ENCODE results near the gene PARP16. TPM values are rescaled to one million over a fixed set of nuclear protein-coding genes. Genes with fewer than 3 reads are reported as not detected.

PARP16 gene
- total RNA-seq, 1 donor from 2014 or later, result 3.4 TPM

DNA sequence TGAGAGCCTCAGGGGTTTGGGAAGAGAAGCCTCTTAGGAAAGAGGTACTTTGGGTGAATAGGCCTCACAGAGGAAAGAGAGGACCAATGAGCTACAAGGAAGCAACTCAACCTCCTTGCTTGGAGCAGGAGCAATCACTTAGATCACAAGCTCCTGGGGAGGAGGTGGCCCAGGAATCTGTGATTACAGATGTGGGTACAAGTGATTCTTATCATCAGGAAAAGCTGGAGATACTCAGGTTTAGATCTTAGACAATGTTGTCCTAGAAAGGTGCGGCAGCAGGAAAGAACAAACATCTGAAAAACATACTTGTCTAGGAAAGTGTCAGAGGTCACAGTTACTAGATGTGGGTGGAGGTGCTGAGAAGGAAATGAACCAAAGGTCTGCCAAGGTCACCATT, 8.2 kb downstream of the PARP16 start:
- no peak for DNase-seq (ENCODE audit: low spot score)

DNA sequence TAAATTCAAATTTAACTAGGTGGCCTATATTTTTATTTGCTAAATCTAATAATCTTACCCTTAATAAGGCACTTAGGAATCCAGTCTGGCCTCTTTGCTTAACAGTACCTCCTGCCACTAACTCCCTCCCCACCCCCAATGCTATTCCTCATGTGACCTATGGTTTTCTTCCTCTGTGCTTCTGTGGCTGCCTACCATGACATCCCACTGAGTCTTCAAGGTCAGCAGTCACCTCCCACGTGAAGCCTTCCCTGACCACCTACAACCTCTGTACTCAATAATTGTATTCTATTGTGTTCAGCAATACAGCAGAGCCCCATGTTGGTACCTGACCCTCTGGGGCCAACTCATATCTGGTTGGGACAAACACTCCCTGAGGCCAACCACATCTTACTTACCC, 9.7 kb downstream of the PARP16 start:
- no peak for DNase-seq (ENCODE audit: low spot score)

DNA sequence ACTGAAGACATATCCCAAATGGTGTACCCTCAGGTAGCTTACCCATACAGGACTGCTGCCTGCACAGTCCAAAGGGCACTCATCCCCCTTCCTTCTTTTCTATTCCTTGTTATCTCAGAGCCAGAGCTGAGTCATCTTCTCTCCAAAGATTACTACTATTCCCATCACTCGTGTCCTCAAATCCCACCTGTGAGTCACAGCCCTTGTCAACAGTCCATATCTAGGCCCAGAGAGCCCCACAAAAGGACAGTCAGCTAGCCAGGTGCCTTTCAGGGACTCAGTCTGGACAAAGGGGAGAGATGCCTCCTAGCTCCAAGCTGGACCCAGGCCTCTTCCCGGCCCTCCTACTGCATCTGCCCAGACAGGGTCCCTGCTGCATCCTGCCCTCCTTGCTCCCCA, 11.0 kb downstream of the PARP16 start:
- DNase-seq (ENCODE audit: low spot score), result peak; percentile 30

DNA sequence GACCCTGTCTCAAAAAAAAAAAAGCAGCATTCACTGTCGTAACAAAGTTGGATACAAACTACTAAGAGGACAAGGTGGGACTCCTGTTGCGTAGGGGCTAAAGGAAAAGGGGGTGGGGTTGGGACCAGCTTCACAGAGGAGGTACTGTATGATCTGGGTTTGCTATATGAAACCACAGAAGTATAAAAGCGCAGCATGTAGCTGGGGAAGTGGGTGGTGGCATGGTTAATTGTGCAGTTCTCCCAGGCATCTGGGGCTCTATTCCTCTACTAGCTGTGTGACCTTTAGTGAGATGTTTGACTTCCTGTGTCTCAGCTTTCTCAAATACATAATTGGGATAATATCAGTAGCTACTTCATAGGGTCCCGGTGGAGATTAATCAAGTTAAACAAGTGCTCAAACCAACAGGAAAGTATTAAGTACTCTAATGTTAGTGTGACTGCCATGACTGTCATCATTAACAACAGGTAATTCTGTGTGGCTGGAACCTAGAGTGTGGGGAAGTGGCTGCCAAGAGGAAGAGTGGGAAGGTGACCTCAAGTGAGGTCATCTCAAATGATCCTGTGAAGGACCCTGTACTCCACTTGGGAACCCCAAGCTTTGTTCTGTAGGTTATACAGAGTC, 11.5 kb downstream of the PARP16 start:
- DNase-seq (ENCODE audit: low spot score), result no peak

- peak; percentile 86 for DNase-seq (ENCODE audit: low spot score)
Measured at GRCh38 chr15:65270811-65271545, 15.7 kb downstream of the PARP16 start.

- DNase-seq (ENCODE audit: low spot score), result no peak
Measured at GRCh38 chr15:65268411-65268810, 18.3 kb downstream of the PARP16 start.

- no peak for DNase-seq (ENCODE audit: low spot score)
Measured at GRCh38 chr15:65266469-65266868, 20.2 kb downstream of the PARP16 start.

GRCh38 chr15:65264863-65265430, 21.7 kb downstream of the PARP16 start:
- peak; percentile 88 for DNase-seq (ENCODE audit: low spot score)

DNA sequence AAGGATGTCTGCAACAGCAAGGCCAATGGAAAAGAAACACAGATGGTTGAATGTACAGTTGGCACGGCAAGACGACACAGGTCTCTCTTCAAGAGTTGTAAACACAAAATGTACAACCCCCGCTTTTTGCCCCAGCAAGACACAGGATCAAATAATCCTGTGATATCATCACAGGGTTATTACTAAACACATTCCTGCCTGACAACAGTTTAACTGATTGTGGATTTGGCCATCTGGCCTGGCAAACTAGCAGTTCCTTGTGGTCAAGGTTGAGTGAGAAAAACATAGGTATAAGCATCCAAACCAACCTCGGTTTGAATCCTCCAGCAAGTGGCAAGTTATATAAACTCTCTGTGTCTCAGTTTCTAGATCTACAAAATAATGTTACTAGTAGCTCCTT, 23.4 kb downstream of the PARP16 start:
- DNase-seq (ENCODE audit: low spot score), result no peak

DNA sequence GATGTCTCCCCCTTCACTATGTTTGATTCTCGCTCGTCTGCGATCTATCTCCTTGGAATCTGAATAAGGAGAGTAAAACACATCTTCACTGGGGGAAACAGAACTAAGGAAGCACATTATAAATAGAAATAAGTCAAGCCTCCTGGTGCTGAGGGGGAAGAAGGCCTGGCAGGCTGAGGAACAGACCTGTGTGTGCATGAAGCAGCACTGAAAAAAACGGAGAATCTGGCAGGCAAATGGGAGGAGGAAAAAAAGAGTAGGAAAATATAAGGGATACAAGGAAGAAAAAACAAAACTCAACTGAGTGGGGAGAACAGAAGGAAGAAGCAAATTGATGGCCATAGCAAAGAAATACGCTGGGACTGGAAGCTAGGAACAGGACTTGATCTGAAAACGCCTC, 25.7 kb downstream of the PARP16 start:
- no peak for DNase-seq (ENCODE audit: low spot score)

GRCh38 chr15:65259367-65259797, 27.3 kb downstream of the PARP16 start:
- peak; percentile 86 for DNase-seq (ENCODE audit: low spot score)

DNA sequence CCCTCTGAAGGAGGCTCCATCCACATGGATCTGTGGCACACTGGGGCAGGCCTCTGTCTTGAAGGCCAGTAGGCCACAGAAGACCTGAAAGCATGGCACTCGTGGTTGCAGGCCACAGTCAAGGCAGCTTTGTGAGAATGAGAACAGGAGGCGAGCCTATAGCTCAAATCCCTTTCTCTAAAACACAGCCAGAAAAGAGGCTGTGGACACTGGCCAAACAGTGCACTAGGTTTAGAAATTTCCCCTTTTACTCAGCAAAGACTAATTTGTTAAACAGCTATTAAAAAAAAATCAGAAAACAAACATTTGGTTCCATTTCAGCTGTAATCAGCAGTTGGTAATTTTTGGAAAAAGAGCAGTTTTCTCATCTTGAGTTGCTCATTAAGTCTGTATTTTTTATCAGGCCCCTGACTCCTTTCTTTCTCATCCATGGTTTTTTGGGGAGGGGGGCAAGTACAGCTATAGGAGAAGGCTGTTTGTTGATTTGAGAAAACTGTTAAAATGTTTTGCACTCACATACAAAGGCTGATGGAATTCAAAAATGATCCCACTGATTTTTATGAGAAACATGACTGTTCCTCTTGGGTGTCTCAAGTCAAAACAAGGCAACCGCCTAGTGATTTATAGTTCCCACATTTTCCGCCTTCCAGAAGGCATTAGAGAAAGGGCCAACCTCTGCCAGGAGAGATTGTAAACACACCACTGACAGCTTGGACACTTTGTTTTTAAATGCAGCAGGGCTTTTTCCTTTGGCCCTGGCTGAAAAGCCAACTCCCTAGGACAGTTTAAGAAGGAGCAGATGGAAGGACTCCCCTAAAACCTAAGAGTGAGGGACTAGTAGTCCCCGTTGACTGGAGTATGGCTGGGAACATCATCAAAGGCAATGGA, 28.1 kb downstream of the PARP16 start:
- DNase-seq (ENCODE audit: low spot score), result peak; percentile 89

- DNase-seq (ENCODE audit: low spot score), result no peak
Measured at GRCh38 chr15:65255486-65256140, 31.1 kb downstream of the PARP16 start.

- no peak for DNase-seq (ENCODE audit: low spot score)
Measured at GRCh38 chr15:65254758-65255157, 31.9 kb downstream of the PARP16 start.

DNA sequence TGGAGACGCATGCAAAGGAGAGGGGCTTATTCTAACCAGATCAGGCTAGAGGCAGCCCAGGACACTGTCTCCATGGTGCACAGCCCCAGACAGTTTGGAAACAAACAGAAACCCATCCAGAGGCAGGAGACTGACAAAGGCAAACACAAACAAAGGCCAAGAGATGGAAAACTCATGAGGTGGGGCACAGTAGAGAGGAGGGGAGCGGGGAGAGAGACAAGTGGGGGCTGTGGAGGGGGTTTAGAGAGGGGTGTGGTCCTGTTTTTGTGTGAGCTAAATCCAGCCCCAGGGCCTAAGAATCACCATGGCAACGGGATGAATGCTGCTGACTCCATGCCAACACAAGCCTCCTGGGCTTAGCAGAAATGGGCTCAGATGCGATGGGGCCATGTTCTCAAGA, 32.3 kb downstream of the PARP16 start:
- DNase-seq (ENCODE audit: low spot score), result peak; percentile 71

DNA sequence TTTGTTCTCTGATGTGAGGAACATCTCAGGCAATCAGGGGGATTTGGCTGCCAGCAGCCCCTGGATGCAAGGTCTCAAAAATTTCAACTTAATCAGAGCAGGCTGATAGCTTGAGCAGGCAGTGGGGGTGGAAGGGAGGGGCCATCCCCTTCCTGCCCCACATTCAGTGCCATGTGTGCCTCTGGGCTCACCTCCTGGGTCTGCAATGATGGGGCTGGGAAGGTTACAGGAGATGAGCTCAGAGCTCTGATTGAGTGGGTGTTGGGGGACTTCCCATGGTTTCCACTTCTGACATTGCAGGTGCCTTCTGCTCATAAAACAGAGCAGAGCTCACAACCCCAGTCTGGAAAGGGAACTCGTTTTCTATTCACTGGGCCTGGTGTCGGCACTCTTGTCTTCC, 37.0 kb downstream of the PARP16 start:
- DNase-seq (ENCODE audit: low spot score), result peak; percentile 21

DNA sequence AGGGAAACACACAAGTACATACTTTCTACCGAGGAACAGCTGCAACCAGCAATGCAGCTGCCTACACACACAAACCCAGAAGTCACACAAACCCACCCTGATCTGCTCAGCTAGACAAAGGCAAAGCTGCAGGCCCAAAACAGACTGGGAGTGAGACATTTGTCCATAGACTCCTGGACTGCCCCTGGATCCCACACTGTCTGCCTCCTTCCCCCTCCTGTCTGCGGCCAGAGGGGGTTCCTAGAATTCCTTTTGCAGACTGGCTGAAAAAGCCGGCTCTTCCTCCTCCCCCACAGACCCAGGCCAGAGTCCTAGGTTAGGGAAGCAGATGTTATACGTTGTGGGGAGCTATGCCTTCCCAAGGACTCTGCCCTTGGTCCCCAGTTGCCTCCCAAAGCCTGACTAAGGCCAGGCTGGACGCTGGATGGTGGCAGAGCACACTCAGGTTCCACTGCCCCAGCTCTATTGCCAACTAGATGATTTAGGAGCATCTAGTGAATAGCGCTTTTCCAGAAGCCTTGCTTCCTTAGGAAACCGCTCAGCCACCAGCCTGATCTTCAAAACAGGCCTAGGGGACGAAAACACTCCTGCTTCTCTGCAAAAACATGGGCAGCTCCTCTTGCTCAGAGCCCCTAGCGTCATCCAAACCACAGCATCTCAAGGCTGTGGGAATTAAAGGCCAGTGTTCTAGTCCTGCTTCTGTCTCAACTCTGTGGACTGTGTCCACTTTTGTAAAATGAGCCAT, 38.0 kb downstream of the PARP16 start:
- DNase-seq (ENCODE audit: low spot score), result peak; percentile 37

DNA sequence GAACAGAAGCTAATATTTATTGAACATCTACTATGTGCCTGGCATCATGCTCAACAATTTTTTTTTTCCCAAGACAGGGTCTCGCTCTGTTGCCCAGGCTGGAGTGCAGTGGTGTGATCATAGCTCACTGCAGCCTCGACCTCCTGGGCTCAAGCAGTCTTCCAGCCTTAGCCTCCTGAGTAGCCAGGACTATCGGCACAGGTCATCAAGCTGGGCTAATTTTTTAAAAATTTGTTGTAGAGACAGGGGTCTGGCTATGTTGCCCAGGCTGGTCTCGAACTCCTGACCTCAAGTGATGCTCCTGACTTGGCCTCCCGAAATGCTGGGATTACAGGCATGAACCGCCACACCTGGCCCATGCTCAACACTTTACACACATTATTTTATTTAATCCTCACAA, 39.7 kb downstream of the PARP16 start:
- DNase-seq (ENCODE audit: low spot score), result no peak

DNA sequence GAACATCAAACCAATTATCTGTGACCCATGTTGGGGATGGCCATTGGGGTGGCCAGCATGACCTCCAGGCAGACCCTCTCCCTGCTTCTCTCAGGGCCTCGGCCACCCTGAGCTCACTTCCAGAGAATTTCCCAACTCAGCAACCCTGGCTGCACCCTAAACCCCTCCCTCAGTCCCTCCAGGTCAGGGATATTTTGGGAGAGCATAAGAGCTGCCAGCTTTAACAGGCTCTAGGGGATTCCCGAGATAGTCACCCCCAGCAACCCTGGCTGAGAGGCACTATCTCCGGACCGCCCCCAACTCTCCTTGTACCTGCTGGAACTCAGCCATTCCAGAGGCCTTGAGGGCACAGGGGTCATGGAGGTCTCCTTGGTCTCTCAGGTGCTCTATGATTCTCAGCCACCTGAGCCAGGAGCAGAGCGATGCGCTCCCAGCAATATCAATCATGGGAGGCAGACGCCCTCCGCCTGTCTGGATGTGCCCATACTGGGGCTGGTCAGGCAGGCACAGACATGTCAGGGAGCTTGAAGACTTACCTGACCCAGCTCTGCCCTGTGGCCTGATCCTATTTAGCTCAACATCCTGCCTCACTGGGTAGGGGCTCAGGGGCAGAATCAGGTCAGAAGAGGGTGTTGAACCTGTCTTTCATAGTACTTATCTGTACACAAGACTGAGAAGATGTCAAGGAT, 40.5 kb downstream of the PARP16 start:
- DNase-seq (ENCODE audit: low spot score), result peak; percentile 40
